Measurements from ENCODE around the gene OR10Z1. TPM values are rescaled to one million over a fixed set of nuclear protein-coding genes. Genes with fewer than 3 reads are reported as not detected.

The OR10Z1 gene
- polyA plus RNA-seq, 1 experiment, result not detected

DNA sequence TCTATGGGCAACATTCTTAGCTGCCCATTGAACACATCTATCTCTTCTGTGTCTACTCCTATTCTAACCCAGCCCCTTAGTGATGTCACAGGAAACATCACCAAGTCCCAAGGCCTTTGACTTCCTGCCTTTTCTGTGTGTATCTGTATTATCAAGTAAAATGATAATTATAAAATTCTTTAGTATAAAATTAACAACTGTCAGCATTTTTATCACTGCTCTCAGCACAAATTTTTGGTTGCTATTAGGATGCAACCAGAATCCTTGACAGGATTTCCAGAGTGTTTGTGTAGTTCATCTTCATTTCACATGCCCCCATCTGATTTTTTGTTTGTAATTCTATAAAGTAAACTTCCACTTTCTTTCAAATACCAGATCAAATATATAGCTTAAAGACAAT is 33.8 kb downstream of the OR10Z1 start:
- Histone ChIP-seq H3K36me3 (ENCODE audit: control insufficient read depth, insufficient read depth, low read length) (no peaks in the 10 kb centered on the region), H3K27me3 (ENCODE audit: control insufficient read depth, insufficient read depth, low read length) (no peaks in the 10 kb centered on the region), H3K4me3 (ENCODE audit: low read depth, low read length) (no peak overlapping the region)
- CTCF ChIA-PET, result no interaction called here
- POLR2A ChIA-PET, result no interaction called here
- TF ChIP-seq, protein P1, sequence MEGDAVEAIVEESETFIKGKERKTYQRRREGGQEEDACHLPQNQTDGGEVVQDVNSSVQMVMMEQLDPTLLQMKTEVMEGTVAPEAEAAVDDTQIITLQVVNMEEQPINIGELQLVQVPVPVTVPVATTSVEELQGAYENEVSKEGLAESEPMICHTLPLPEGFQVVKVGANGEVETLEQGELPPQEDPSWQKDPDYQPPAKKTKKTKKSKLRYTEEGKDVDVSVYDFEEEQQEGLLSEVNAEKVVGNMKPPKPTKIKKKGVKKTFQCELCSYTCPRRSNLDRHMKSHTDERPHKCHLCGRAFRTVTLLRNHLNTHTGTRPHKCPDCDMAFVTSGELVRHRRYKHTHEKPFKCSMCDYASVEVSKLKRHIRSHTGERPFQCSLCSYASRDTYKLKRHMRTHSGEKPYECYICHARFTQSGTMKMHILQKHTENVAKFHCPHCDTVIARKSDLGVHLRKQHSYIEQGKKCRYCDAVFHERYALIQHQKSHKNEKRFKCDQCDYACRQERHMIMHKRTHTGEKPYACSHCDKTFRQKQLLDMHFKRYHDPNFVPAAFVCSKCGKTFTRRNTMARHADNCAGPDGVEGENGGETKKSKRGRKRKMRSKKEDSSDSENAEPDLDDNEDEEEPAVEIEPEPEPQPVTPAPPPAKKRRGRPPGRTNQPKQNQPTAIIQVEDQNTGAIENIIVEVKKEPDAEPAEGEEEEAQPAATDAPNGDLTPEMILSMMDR (IDR thresholded peaks at IDR 0.05; ENCODE audit: insufficient read depth, low read depth, low read length), result no peak
- no peak for DNase-seq (ENCODE audit: low read depth)

DNA sequence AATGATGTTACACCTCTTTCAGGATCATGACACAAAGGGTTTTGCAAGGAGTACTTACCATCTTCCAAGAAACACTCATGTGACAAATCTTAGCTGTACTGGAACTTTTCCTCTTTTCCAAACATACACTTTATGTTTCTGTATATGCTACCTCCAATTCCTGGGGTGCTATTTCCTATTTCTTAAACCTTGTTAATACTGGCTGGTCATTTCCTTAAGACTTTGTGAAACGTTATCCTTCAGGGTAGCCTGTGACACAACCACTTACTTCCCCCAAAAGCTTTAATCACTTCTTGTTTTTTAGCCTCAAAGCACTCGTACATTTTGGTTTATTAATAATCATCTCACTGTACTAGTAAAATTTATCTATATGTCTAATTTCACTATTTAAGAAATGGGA is 39.4 kb downstream of the OR10Z1 start:
- CTCF ChIA-PET, result no interaction called here
- POLR2A ChIA-PET, result no interaction called here
- Histone ChIP-seq H3K4me3 (ENCODE audit: low read depth, low read length) (no peak overlapping the region), H3K27me3 (ENCODE audit: control insufficient read depth, insufficient read depth, low read length) (no peaks in the 10 kb centered on the region), H3K36me3 (ENCODE audit: control insufficient read depth, insufficient read depth, low read length) (no peaks in the 10 kb centered on the region)
- TF ChIP-seq, protein P1 (IDR thresholded peaks at IDR 0.05; ENCODE audit: insufficient read depth, low read depth, low read length), result no peak
- DNase-seq (ENCODE audit: low read depth), result no peak

DNA sequence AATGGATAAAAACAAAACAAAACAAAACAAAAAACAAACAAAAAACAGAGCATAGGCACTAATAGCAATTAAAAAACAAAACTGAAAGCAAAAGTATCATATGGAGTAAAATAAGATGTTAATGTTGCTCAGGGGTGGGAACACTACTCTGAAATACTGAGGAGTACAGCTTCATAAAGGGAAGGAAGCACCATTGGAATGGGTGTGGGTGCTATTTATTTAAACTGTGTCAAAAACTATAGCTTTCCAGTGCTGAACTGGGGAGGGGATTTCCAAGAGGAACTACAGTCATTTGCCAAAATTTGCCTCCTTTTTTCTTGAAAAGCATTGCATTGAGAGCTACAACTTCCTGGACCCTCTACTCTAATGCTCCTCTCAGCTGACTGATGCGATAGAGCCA is 41.4 kb downstream of the OR10Z1 start:
- no peaks in the 10 kb centered on the region for H3K27me3 ChIP-seq (ENCODE audit: control insufficient read depth, insufficient read depth, low read length)
- no peak overlapping the region for H3K4me3 ChIP-seq (ENCODE audit: low read depth, low read length)
- no peak for DNase-seq (ENCODE audit: low read depth)
- no peaks in the 10 kb centered on the region for H3K36me3 ChIP-seq (ENCODE audit: control insufficient read depth, insufficient read depth, low read length)
- POLR2A ChIA-PET, result no interaction called here
- TF ChIP-seq, protein P1 (IDR thresholded peaks at IDR 0.05; ENCODE audit: insufficient read depth, low read depth, low read length), result no peak
- CTCF ChIA-PET, result interaction anchor here (1.2 kb wide), 1 partner anchor 10 kb away, joined by 3 read pairs; no protein-coding TSS in a partner anchor

DNA sequence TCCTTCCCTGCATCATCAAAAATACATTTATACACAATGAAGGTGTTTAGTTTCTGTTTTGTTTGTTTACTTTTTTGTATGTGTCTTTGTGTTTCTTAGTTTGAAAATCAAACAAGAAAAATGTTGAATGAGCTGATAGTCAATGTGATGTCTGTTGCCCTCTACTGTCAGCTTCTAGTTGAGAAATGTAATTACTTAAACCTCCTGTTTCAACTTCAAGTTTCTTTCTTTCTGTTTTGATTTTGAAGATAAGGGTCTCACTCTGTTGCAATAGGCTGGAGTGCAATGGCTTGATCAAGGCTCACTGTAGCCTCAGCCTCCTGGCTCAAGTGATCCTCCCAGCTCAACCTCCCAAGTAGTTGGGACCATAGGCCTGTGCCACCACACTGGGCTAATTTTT is 44.0 kb downstream of the OR10Z1 start:
- TF ChIP-seq, protein P1 (IDR thresholded peaks at IDR 0.05; ENCODE audit: insufficient read depth, low read depth, low read length), result no peak
- H3K27me3 ChIP-seq (ENCODE audit: control insufficient read depth, insufficient read depth, low read length), result no peaks in the 10 kb centered on the region
- ChIA-PET POLR2A (no interaction called here), CTCF (interaction anchor here (0.7 to 1.0 kb wide), 2 partner anchors 9 to 49 kb away, joined by 3 read pairs; no protein-coding TSS in a partner anchor)
- H3K36me3 ChIP-seq (ENCODE audit: control insufficient read depth, insufficient read depth, low read length), result no peaks in the 10 kb centered on the region
- DNase-seq (ENCODE audit: low read depth), result no peak
- no peak overlapping the region for H3K4me3 ChIP-seq (ENCODE audit: low read depth, low read length)

DNA sequence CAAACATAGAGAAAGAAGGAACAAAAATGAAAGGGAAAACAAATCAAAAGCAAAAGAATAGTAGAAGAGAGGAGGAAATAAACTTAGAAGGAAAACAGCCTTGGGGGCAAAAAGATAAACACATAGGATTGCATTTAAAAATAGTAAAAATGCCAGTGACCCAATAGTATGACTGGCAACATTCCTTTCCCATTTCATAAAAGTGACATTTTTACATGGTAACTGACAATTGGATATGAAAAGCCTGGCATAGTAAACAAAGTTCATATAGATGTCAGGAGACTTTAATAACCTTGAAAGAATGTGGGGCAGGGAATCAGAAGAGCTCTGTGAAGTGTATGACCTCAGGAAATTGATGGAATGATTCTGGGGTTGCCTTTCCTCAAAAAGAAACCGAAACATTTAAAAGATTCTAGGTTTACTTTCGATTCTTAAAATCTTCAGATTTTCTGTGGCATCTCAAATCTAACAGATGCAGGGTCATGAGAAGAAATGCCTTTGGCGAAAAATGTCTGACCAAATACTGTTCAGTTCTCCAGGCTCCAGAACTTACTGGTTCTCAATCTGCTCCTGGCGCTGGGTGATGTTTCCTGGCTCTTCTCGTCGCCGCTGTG is 47.8 kb downstream of the OR10Z1 start:
- no peaks in the 10 kb centered on the region for H3K36me3 ChIP-seq (ENCODE audit: control insufficient read depth, insufficient read depth, low read length)
- ChIA-PET POLR2A (no interaction called here), CTCF (no interaction called here)
- H3K4me3 ChIP-seq (ENCODE audit: low read depth, low read length), result no peak overlapping the region
- DNase-seq (ENCODE audit: low read depth), result no peak
- no peaks in the 10 kb centered on the region for H3K27me3 ChIP-seq (ENCODE audit: control insufficient read depth, insufficient read depth, low read length)
- TF ChIP-seq, protein P1 (IDR thresholded peaks at IDR 0.05; ENCODE audit: insufficient read depth, low read depth, low read length), result no peak

Measured in BJ (cell line).